Keratinocyte (primary cell): Measurements from ENCODE around the gene MRPL49. TPM values are rescaled to one million over a fixed set of nuclear protein-coding genes. Genes with fewer than 3 reads are reported as not detected.

ENCODE experiments used
- DNase-seq: peaks from one replicate; pipeline ENCODE4 v3.0.0-alpha.2; 2011; ENCODE audit warnings: low read depth, missing footprints, low spot score
- FAIRE-seq: peaks from 2 replicates; lab custom pipeline; 2011; peaks lifted over from hg19 to GRCh38; lab: Jason Lieb, UNC
- H2AFZ ChIP-seq: 2 replicates; pipeline ENCODE4 v1.6.0; 2012; ENCODE audit warnings: low read length, control low read depth, inconsistent platforms; ENCODE audit not compliant: control insufficient read depth
- H3K27ac ChIP-seq: 2 replicates; pipeline ENCODE4 v1.5.1; 2011; ENCODE audit warnings: low read length; ENCODE audit not compliant: control insufficient read depth, insufficient read depth
- H3K27me3 ChIP-seq: 3 replicates; pipeline ENCODE4 v1.6.0; 2011; ENCODE audit warnings: low read length; ENCODE audit not compliant: control insufficient read depth, insufficient read depth; ENCODE audit errors: extremely low read depth
- H3K36me3 ChIP-seq, 2 experiments: 2 replicates in 1 of 2; 3 replicates in 1 of 2; pipeline ENCODE4 v1.5.1; 2011; ENCODE audit warnings: low read length in 2 of 2, mild to moderate bottlenecking in 1 of 2; ENCODE audit not compliant: control insufficient read depth in 2 of 2, insufficient read depth in 2 of 2; ENCODE audit errors: extremely low read depth in 1 of 2
- H3K4me1 ChIP-seq: 3 replicates; pipeline ENCODE4 v1.5.1; 2011; ENCODE audit warnings: low read length; ENCODE audit not compliant: control insufficient read depth, insufficient read depth; ENCODE audit errors: extremely low read depth
- H3K4me2 ChIP-seq: 3 replicates; pipeline ENCODE4 v1.6.0; 2011; ENCODE audit warnings: low read depth, low read length; ENCODE audit not compliant: control insufficient read depth, insufficient read depth; ENCODE audit errors: extremely low read depth
- H3K4me3 ChIP-seq, 3 experiments: fragments of 200-600 bp in 1 of 3; sonication (generic) in 1 of 3; 2 replicates in 2 of 3; 3 replicates in 1 of 3; pipeline ENCODE4 v1.5.1; 2011 to 2016; ENCODE audit warnings: low read length in 3 of 3, mild to moderate bottlenecking in 3 of 3, control low read depth in 2 of 3, inconsistent platforms in 1 of 3, low read depth in 1 of 3, mixed read lengths in 1 of 3, mixed run types in 1 of 3, moderate library complexity in 1 of 3; ENCODE audit not compliant: control insufficient read depth in 2 of 3, insufficient read depth in 2 of 3; ENCODE audit errors: extremely low read depth in 1 of 3
- H3K79me2 ChIP-seq: 2 replicates; pipeline ENCODE4 v1.6.0; 2012; ENCODE audit warnings: low read length; ENCODE audit not compliant: control insufficient read depth, insufficient read depth
- H3K9ac ChIP-seq: 3 replicates; pipeline ENCODE4 v1.6.0; 2011; ENCODE audit warnings: low read length; ENCODE audit not compliant: control insufficient read depth, insufficient read depth; ENCODE audit errors: extremely low read depth
- H3K9me1 ChIP-seq: 3 replicates; pipeline ENCODE4 v1.6.0; 2011; ENCODE audit warnings: low read length; ENCODE audit not compliant: control insufficient read depth, insufficient read depth; ENCODE audit errors: extremely low read depth
- H3K9me3 ChIP-seq: 2 replicates; pipeline ENCODE4 v1.5.1; 2012; ENCODE audit warnings: low read depth, low read length; ENCODE audit not compliant: control insufficient read depth
- H4K20me1 ChIP-seq: 3 replicates; pipeline ENCODE4 v1.6.0; 2011; ENCODE audit warnings: low read length; ENCODE audit not compliant: control insufficient read depth, insufficient read depth; ENCODE audit errors: extremely low read depth
- EZH2 ChIP-seq: IDR thresholded peaks from one replicate; pipeline ENCODE4 v1.6.1; 2012; ENCODE audit warnings: inconsistent platforms, mild to moderate bottlenecking, low read length, moderate library complexity
- dilution Hi-C: fragments of 300-500 bp; cut with MboI; formaldehyde crosslinking; loops from one replicate; pipeline ENCODE4 v1.7.0; 2020; ENCODE audit warnings: low sequenced_read_pairs; ENCODE audit not compliant: extremely low pct_ligation_motif_present
- polyA plus RNA-seq, 5 experiments: library from polyadenylated mRNA; depleted of rRNA in 3 of 5; stranded (reverse) in 3 of 5; stranded (forward) in 1 of 5; unstranded in 1 of 5; fragments of >200 nt; gene quantifications; 1 replicate in 1 of 5; 2 replicates in 3 of 5; 3 replicates in 1 of 5; pipeline versions ENCODE4 v1.2.1 to v1.2.3, GENCODE V29; 2011 to 2012; ENCODE audit warnings: missing spikeins in 2 of 5, low read depth in 1 of 5, low replicate concordance in 1 of 5
- TF ChIP-seq, protein P1 (sequence below), 3 experiments: IDR thresholded peaks in 1 of 3; conservative IDR thresholded peaks in 1 of 3; optimal IDR thresholded peaks in 1 of 3; 2 replicates in 2 of 3; 3 replicates in 1 of 3; pipeline versions ENCODE3 to v1.5.1; 2011; ENCODE audit warnings: low read length in 3 of 3, mild to moderate bottlenecking in 3 of 3, moderate library complexity in 2 of 3, control low read depth in 1 of 3, inconsistent platforms in 1 of 3; ENCODE audit not compliant: insufficient read depth in 2 of 3; ENCODE audit errors: extremely low read depth in 1 of 3

The MRPL49 gene
- polyA plus RNA-seq, 1 donor (not counting 4 experiments of a cell fraction or from before 2014, with no cell fraction given), result 49.6 TPM

- no peak overlapping the region for H3K4me2 ChIP-seq
- peaks cover 27% of the 10 kb centered on the region for H3K79me2 ChIP-seq
- DNase-seq (no peak), FAIRE-seq (no peak)
- no peaks in the 10 kb centered on the region for H3K9me3 ChIP-seq
- H2AFZ ChIP-seq, result no peak overlapping the region
- no peak overlapping the region for H3K27ac ChIP-seq
- peaks cover 20% of the 10 kb centered on the region for H3K4me1 ChIP-seq
- dilution Hi-C loops, result no loop called here
- peaks cover 8% of the 10 kb centered on the region for H4K20me1 ChIP-seq
- H3K9me1 ChIP-seq, result no peaks in the 10 kb centered on the region
- peaks cover 8 to 15% of the 10 kb centered on the region in 2 experiments for H3K36me3 ChIP-seq
- TF ChIP-seq, protein P1, sequence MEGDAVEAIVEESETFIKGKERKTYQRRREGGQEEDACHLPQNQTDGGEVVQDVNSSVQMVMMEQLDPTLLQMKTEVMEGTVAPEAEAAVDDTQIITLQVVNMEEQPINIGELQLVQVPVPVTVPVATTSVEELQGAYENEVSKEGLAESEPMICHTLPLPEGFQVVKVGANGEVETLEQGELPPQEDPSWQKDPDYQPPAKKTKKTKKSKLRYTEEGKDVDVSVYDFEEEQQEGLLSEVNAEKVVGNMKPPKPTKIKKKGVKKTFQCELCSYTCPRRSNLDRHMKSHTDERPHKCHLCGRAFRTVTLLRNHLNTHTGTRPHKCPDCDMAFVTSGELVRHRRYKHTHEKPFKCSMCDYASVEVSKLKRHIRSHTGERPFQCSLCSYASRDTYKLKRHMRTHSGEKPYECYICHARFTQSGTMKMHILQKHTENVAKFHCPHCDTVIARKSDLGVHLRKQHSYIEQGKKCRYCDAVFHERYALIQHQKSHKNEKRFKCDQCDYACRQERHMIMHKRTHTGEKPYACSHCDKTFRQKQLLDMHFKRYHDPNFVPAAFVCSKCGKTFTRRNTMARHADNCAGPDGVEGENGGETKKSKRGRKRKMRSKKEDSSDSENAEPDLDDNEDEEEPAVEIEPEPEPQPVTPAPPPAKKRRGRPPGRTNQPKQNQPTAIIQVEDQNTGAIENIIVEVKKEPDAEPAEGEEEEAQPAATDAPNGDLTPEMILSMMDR (optimal IDR thresholded peaks at IDR 0.05 in 1 of 3, IDR thresholded peaks at IDR 0.05 in 1 of 3, conservative IDR thresholded peaks at IDR 0.05 in 1 of 3; ENCODE audit: extremely low read depth in 1 of 3, insufficient read depth in 2 of 3, low read length in 3 of 3), result no peak
- no peak for TF ChIP-seq EZH2
- no peak overlapping the region for H3K4me3 ChIP-seq
- no peak overlapping the region for H3K9ac ChIP-seq
- no peaks in the 10 kb centered on the region for H3K27me3 ChIP-seq
These were observed 14.5 kb downstream of the MRPL49 start for GRCh38 chr11:65136515-65137096.

GRCh38 chr11:65141896-65142494 lies 19.9 kb downstream of the MRPL49 start:
- H2AFZ ChIP-seq, result no peak overlapping the region
- H3K9ac ChIP-seq, result no peak overlapping the region
- H3K9me1 ChIP-seq, result no peaks in the 10 kb centered on the region
- dilution Hi-C loops, result no loop called here
- H3K27me3 ChIP-seq, result no peaks in the 10 kb centered on the region
- no peaks in the 10 kb centered on the region for H3K9me3 ChIP-seq
- H4K20me1 ChIP-seq, result no peaks in the 10 kb centered on the region
- DNase-seq (no peak), FAIRE-seq (no peak)
- H3K4me1 ChIP-seq, result no peaks in the 10 kb centered on the region
- no peak overlapping the region for H3K4me2 ChIP-seq
- H3K79me2 ChIP-seq, result no peaks in the 10 kb centered on the region
- no peak overlapping the region for H3K27ac ChIP-seq
- no peaks in the 10 kb centered on the region for H3K36me3 ChIP-seq
- TF ChIP-seq, protein P1 (optimal IDR thresholded peaks at IDR 0.05 in 1 of 3, IDR thresholded peaks at IDR 0.05 in 1 of 3, conservative IDR thresholded peaks at IDR 0.05 in 1 of 3; ENCODE audit: extremely low read depth in 1 of 3, insufficient read depth in 2 of 3, low read length in 3 of 3), result no peak
- no peak for TF ChIP-seq EZH2
- H3K4me3 ChIP-seq, result no peak overlapping the region
